ENCODE data around the gene TMEM242.

TMEM242 gene

DNA sequence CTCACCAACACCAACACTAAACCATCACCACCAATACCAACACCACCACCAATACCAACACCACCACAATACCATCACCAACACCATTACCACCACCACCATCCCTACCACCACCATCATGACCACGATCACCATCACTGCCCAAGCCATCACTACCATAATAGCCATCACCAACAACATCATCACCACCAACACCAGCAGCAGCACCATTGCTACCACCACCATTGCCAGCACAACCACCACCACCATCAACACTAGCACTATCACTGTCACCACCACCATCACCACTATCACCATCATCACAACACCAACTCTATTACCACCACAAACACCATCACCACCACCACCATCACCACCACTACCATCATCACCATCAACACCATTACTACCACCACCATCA, 53.0 kb downstream of the TMEM242 start:
- no peak for DNase-seq (ENCODE audit: low spot score)

DNA sequence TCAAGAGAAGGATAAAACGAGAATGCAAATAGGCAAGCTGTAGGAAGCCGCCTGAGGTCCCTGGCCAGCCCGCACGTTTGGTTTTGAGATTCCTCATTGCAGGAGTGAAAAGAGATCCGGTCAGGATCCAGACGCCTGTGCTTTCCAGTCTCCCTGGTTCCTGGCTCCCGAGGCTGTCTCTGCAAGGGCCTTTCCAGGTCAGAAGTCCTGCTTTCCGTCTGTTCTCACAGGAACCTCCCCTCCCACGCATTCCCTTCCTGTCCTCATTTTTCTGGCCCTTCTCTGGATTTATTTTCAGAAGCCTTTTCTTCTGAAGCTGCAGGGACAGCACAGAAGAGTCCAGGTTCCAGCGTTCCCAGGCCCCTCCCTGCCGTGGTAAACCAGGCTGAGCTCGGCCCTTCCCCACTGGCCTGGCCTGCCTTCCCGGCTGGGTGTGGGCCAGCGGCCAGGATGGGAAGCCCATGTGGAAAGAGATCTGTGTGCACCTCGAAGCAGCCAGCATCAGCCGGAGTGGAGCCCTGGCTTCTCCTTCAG, 54.0 kb downstream of the TMEM242 start:
- DNase-seq (ENCODE audit: low spot score) = peak; percentile 75

DNA sequence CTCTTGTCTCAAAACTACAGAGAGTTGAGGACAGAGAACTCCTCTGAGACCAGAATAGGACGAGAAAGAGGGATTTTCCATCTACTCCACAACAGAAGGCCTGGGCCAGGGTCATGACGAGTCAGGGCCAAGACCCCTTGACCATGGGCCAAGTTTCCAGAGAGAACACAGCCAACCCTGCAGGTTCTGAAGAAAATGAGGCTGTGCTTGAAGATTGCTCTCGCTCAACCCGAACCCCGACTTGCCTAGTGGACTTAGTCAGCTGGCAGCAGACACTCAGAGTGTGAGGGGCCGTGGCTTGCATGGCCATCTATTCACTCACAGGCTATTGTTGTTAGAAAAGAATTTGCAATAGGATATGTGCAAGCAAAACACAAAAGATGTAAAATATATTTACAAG, 54.5 kb downstream of the TMEM242 start:
- no peak for DNase-seq (ENCODE audit: low spot score)

DNA sequence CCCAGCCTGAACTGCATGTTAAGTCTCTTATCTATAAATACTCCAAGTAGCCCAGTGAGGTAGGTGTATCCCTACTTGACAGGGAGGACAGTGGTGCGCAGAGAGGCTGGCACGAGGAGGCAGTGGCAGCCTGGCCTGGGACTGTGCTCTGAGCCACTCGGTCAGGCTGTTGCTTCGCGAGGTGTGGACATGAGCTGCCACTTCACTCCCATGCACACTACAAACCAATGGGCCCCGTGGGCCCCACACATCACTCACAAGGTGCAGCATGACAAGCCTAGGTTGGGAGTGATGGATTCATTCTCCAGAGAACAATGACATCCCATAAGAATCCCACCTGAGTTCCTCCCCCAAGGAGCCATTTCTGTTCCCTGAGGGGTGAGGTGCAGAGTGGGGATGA, 54.9 kb downstream of the TMEM242 start:
- DNase-seq (ENCODE audit: low spot score) = no peak

DNA sequence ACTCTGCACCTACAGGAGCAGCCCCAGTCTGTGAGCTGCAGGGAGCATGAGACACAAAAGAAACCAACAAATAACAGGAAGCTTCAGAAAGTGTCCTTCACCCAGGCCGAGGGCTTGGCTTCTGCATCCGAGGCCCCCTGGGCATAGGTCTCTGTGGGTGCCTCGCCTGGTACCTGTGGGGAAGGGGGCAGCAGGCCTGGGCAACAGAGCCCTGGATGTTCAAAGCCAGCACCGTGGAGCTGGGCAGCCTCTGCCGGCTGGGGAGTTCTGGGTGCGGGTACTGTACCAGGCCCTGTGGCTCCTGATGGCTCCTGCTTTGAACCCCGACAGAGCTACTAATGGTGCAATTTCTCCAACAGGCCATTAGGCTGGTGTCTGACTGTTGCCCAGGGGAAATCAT, 55.7 kb downstream of the TMEM242 start:
- no peak for DNase-seq (ENCODE audit: low spot score)

DNA sequence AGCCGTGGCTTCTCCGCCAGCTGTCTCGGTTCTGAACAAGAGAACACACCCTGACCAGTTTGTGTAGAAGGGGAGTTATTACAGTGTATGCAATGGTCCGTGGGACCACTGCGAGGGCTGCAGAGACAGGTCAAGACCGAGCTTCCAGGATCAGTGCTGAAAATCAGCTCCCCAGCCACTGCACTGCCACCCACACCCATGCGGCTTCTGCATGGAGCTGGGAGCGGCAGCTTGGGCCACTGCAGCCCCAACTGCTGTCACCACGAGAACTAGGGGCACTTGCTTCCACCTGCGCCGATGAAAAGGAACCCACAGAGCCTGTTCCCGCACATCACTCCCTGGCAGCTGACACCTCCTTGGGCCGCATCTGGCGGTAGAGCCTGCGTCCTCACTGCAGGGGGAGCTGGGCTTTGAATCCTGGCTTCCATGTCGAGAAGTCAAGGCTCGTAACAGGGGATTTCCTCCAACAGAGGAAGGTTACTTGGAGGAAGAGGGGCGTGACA, 56.2 kb downstream of the TMEM242 start:
- DNase-seq (ENCODE audit: low spot score) = no peak

DNA sequence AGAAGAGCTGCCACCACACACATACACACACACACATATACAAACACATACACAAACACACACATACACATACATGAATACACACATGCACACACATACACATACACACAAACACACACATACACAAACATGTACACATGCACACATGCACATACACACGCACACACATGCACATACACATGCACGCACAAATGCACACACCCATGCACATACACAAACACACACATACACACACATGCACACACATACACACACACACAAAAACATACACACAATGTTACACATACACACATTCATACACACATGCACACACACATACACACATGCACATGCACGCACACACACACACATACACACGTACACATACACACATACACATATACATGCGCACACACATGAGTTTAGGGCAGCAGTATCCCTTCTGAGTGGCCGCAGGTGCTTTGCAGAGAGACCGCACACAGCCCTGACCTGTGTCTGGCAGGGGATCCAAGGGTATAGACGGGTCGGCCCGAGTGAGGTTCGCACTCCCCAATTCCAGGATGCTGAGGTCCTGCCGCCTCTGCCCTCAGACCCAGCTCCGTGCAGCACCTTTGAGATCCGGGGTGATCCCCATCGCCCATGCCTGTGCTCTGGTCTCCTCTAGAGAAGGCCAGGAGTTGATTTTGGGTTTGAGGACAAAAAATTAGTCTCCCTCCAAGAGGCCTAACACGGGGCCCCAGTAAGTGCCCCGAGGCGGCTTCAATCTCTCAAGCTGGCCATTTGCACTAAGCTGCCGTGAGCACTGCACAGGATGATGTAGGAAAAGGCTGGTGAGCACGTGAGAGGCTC, 56.8 kb downstream of the TMEM242 start:
- no peak for DNase-seq (ENCODE audit: low spot score)

DNA sequence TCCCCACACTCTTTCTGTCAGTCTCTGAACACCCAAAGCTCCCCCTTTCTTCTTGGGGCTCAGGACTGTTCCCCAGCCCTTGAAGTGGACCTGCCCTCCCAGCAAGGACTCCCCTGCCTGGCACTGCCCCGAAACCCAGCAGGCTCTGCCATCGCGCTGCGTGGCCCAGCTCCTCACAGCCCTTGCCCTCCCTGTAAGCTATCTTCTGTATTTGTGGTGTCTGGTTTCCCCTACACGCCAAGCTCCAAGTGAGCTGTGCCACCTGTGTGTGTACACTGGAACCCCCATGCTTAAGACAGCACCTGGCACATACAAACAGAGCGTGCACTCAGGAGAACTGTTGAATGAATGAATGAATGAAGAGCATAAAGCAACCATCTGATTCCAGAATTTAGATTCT, 57.7 kb downstream of the TMEM242 start:
- no peak for DNase-seq (ENCODE audit: low spot score)

DNA sequence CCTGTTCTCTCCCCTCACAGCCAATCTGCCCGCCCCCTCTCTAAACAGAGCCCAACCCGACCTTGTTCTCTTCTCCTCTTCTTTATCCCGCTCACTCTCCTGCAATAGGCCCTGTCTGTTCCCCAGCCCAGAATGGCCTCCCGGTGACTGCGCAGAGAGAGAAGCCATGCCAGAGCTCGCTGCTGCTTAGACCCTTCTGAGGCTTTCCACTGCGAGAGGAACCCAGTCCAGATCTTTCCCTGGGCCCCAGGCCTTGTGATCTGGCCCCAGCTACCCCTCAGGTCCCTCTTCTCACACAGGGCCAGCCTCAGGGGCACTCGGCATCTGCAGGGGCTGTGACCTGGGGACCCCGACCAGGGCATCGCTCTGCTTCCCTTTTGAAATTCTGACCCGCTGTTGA, 58.1 kb downstream of the TMEM242 start:
- DNase-seq (ENCODE audit: low spot score) = no peak

DNA sequence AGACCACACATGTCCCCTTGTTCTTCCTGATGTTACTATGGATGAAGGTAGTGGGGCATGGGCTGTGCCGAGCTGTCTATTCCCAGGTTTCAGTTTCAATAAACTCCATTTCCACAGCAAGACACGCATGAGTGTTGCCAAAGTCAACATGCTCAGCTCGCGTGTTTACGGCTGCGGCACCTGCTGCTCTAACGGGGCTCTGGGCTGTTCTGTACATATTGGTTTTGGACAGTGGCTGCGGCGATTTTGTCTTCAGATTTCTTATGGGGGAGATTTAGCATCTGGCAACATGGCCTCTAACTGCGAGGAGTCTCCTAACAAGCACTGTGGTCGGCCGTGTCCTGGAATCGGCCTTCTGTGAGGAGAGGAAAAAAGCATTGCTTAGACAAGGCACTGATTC, 58.6 kb downstream of the TMEM242 start:
- DNase-seq (ENCODE audit: low spot score) = no peak

DNA sequence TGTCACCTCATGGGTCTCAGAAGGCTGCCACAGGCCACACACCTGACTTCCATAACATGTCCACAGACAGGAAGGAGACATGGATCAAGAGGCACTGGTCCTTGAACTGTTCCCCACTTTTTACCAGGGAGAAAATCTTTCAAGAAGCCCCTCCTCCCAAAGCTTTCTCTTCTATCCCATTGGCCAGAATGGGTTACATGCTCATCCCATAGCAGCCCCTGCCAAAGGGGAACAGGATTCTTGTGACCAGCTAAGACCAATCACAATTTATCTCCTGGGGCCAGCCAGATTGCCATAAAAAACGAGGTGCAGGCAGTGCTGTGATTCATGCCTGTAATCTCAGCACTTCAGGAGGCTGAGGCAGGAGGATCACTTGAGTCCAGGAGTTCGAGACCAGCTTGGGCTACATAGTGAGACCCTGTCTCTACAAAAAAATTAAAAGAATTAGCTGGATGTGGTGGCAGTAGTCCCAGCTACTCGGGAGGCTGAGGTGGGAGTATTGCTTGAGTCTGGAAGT, 59.4 kb downstream of the TMEM242 start:
- DNase-seq (ENCODE audit: low spot score) = no peak

DNA sequence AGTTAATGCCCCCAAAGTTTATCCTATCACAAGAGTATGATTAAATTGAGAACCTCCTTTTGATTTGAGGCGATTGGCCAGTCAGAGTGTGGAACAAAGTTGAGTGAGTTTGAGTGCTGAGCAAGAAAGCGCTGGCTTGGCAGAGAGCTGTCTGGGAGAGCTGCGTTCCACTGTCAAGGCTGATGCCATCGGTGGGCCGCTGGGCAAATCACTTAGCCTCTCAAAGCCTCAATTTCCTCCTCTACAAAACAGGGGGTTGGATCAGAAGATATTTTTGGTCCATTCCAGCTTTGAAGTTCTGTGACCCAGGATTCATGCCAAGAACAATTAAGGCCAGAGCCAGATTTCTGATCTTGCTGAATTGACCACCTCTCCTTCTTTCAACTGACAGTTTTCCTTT, 60.2 kb downstream of the TMEM242 start:
- DNase-seq (ENCODE audit: low spot score) = no peak

DNA sequence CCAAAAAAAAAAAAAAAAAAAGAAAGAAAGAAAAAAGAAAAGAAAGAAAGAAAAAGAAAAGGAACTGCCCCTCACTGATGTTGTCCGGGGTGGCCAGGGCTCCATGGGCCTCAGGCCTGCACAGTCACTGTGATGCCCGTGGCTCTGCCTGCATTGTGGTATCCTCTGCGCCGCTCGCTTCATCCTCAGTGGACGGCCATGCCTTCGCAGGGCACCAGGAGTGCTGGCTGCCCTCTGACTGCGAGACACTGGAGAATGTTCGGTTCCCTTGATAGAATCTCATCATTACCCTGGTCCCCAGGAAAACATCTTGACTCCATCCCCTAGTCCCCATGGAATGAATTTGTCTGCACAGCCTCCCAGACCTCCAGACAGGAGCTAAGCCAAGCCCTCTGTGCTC, 61.7 kb downstream of the TMEM242 start:
- DNase-seq (ENCODE audit: low spot score) = no peak

DNA sequence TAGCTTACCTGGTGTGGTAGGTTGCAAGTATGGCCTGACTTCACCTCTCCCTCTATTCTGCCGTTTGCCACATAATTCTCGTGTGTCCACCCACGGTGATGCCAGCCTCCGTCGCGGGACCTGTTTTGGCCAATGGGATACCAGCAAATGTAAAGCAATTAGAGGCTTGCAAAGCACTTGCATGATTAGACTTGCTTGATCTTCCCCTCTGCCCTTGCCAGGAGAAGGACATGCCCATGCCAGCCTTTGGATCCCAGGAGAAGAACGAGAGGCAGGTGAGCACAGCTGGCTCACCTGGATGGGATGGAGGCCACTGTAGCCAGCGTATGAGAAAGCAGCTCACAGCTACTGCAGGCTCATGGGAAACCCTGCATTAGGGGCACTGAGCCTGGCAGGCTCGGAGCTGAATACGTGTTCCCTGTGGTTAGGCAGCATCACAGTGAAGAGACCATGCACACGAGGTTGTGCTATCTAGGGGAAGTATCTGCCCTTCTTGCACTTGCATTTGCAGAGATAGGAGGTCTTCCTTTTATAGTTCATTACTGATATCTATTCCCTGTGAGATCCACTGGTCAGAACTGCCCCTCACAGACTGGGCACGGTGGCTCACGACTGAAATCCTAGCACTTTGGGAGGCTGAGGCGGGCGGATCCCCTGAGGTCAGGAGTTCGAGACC, 62.4 kb downstream of the TMEM242 start:
- no peak for DNase-seq (ENCODE audit: low spot score)

DNA sequence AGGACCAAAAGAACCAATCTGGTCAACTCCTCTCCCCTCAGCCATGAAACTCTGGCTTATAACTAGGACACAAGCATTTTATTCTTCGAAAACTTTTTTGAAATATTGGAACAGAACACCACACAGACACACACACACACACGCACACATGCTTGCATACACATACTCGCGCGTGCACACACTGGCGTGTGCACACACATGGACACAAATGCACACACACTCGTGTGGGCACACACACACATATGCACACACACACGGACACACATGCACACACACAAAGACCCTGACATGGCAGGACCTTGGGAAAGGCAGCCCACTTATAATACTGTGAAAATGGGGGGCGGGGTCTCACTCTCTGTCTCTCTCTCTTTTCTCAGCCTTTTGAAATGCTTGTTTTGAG, 63.9 kb downstream of the TMEM242 start:
- DNase-seq (ENCODE audit: low spot score) = no peak

DNA sequence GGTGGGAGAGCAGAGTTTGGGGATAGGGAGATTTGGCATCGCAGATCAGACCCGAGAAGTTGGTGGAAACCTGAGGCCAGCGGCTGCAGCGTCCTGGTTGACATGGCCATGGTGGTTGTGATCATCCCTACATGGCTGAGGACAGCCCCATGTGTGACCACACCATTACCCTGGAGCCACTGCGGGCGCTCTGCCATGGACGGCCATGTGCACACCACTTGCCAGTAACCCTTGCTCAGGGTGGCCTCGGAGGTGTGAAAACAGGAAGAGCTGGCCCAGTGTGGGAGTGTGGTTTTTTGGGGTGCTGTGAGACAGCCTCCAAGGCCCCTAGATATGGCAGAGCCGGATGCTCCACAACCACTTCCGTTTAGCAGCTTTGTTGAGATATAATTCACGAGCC, 64.4 kb downstream of the TMEM242 start:
- no peak for DNase-seq (ENCODE audit: low spot score)

DNA sequence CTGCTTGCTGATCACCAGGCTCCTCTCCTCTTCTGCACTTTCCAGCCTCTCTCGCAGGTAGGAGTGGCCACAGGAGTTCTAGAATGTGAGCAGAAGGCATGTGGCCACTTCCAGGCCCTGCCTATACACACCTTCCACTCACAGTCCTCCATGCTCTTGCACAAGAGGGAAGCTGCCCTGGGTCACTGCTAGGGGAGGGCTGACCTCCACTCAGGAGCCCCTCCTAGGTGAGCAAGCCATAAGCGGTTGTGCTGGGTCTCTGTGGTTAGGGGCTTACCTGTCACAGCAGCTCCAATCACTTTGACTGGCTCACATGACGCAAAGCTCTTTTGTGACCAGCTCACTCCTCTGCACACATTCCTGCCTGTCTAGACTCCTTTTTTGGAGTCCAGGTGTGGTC, 68.2 kb downstream of the TMEM242 start:
- DNase-seq (ENCODE audit: low spot score) = no peak

DNA sequence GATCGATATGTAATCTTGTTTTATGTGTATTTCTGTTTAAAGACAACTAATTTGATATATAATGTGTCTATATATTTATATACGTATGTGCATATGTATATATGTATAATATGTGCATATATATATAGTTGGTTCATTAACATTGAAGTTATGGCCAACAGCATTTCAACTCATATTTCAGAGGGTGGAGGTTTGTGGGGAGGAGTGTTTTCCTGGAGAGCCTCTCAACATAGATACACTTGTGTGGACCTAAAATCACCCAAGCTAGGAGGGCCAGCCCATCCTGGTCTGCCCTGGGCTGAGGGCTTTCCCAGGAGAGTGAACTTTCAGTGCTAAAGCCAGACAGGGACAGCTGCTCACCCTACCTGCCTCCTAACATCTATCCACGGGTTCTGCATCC, 68.8 kb downstream of the TMEM242 start:
- no peak for DNase-seq (ENCODE audit: low spot score)

DNA sequence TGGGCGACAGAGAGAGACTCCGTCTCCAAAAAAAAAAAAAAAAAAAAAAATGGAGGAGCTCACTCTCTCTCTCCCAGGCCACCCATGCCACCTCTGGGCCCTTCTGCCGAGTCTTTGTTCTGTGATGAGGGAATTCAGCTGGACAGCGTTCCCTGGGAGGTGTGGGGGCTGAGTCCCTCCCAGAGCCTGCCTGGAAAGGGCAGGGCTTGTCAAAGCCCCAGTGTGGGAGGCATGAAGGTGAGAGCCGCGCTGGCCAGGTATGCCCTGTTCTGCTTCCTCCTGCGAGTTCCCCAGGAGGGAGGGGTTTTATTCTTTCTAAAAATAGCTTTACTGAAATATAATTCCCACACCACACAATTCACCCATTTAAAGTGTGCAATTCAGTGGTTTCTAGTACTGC, 69.6 kb downstream of the TMEM242 start:
- DNase-seq (ENCODE audit: low spot score) = no peak

DNA sequence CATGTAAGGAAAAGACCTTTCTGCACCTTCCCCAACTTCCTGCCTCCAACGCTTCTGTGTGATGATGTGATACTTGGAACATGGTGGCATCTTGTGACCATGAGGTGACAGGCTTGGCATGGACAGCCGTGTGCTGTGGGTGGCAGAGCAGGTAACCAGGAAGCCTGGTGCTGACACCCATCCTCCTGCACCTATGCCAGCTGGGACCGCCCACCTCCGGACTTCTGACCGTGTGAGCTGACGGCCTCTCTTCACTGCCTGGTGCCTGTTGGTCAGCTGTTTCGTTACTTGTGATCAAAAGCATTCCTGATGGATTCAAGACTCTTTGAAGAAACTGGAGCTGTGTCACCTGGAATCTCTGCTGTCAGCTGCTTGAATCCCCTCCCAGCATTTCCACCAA, 70.3 kb downstream of the TMEM242 start:
- no peak for DNase-seq (ENCODE audit: low spot score)

DNA sequence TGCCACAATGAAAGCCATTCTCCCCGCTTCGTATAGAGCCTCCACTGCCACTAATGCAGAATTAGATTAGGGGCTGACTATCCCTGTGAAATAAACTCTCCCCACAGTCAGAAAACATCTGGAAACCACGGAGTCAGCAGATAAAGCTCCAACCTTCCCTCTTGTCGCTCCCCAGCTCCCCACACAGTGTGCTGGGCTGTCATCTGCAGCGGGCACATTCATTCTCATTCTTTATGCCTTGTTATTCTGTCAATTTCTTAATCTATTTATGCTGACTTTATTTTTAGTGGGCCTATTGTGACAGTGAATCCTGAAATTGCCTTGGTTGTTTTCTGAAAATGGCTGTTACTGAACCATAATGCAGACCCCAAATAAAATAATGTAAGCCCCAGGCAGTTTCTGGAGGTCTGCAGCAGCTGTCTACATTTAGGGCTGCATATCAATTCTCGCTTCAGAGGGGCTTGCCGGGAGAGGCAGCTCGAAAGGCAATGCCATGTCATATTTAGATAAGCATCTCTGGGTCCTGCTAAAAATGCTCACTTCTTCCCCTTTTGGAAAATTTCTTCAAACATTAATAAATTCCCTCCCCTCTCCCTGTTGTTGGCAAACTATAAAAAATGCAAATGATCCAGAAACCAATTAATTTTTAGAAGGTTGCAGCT, 71.6 kb downstream of the TMEM242 start:
- DNase-seq (ENCODE audit: low spot score) = no peak

DNA sequence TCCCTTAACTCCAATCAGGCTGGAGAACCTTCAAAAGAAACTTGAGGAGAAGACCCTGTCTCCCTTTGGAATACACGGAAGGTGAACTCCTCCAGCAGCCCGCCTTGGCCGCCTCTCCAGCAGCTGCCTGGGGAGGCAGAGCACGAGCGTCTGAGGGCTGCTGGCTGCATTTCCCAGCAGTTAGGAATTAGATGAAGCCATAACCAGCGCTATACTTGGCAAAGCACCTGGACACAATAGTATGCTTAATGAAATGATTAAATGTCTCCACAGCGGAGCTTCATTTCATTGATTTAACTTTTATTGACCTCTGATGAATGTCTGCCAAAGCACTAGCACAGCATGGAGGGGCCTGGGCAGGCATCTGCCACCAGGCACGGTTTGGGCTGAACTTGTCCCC, 73.5 kb downstream of the TMEM242 start:
- no peak for DNase-seq (ENCODE audit: low spot score)

DNA sequence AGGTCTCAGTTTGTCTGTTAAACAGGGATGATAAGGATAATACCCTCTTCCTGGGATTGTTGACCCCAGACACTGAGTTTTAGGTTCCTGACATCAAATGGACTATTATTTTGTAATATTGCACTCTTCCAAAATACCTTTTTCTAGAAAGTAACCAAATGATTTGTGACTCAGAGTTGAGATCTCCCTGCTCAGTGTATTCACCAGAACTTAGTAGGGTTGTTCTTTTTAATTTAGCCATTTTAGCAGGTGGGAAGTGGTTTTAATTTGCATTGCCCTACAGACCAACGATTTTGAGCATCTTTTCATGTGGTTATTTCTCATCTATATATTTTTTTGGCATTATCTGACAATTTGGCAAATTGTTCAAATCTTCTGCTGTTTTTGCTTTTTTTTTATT, 75.1 kb downstream of the TMEM242 start:
- no peak for DNase-seq (ENCODE audit: low spot score)

All from left forelimb (tissue), 1 donor.